Gastrocnemius medialis (tissue), 4 donors: ENCODE data around the gene SLC29A3. TPM values are rescaled to one million over a fixed set of nuclear protein-coding genes. Genes with fewer than 3 reads are reported as not detected.

Experiments
- ATAC-seq, 2 donors: fragments of 150-250 bp; one replicate each; pipeline ENCODE4 v1.9.1; 2016
- DNase-seq, 2 donors: peaks; one replicate each; pipeline ENCODE4 v3.0.0-alpha.2; 2019
- H3K27ac ChIP-seq, 4 donors: fragments of 200-600 bp; sonication (generic); 1 replicate in 1 of 4; 2 replicates in 3 of 4; pipeline ENCODE4 v1.5.1; 2016 to 2018; ENCODE audit warnings: mild to moderate bottlenecking in 2 of 4, moderate library complexity in 1 of 4
- H3K27me3 ChIP-seq, 3 donors: fragments of 200-600 bp; sonication (generic) in 2 of 3; 1 replicate in 1 of 3; 2 replicates in 2 of 3; pipeline versions ENCODE4 v1.5.1 to v1.6.0; 2016 to 2019; ENCODE audit warnings: mild to moderate bottlenecking in 1 of 3, moderate library complexity in 1 of 3
- H3K36me3 ChIP-seq, 2 donors: fragments of 200-600 bp; sonication (generic) in 1 of 2; one replicate each; pipeline ENCODE4 v1.5.1; 2017 to 2018
- H3K4me1 ChIP-seq, 2 donors: fragments of 200-600 bp; sonication (generic) in 1 of 2; one replicate each; pipeline ENCODE4 v1.5.1; 2016 to 2017; ENCODE audit warnings: mild to moderate bottlenecking in 2 of 2
- H3K4me3 ChIP-seq, 4 donors: fragments of 200-600 bp; sonication (generic) in 3 of 4; 1 replicate in 1 of 4; 2 replicates in 3 of 4; pipeline ENCODE4 v1.5.1; 2016 to 2019; ENCODE audit warnings: mild to moderate bottlenecking in 2 of 4
- H3K9me3 ChIP-seq, 3 donors: fragments of 200-600 bp; sonication (generic) in 2 of 3; 1 replicate in 1 of 3; 2 replicates in 2 of 3; pipeline ENCODE4 v1.5.1; 2016 to 2019
- CTCF ChIP-seq, 5 experiments: fragments of 450-650 bp in 3 of 5; fragments of 200-600 bp in 2 of 5; sonication (generic) in 2 of 5; IDR thresholded peaks in 4 of 5; conservative IDR thresholded peaks in 1 of 5; 1 replicate in 4 of 5; 2 replicates in 1 of 5; pipeline ENCODE4 v1.5.1; 2016 to 2019; ENCODE audit warnings: antibody characterized with exemption in 5 of 5, mild to moderate bottlenecking in 3 of 5, moderate library complexity in 3 of 5
- POLR2A ChIP-seq, 2 donors: fragments of 450-650 bp; IDR thresholded peaks; one replicate each; pipeline ENCODE4 v1.6.1; 2017; ENCODE audit warnings: antibody characterized with exemption in 2 of 2, mild to moderate bottlenecking in 2 of 2, moderate library complexity in 2 of 2
- in situ Hi-C, 4 donors: fragments of 200-750 bp; cut with MboI; loops; one replicate each; pipeline versions ENCODE4 v1.15.0 to v1.8.0; 2017; ENCODE audit warnings: low sequenced_read_pairs in 4 of 4
- intact Hi-C: fragments of 100-400 bp; cut with DNase I; formaldehyde crosslinking; loops from one replicate; pipeline ENCODE4 v1.15.1; 2023; ENCODE audit warnings: low total_unique reads
- total RNA-seq, 4 donors: library from RNA; depleted of rRNA; stranded (reverse); fragments of >200 nt; gene quantifications; one replicate each; pipeline versions ENCODE4 v1.1.0 to v1.2.3, GENCODE V29; 2016

Gene SLC29A3
- total RNA-seq = 1 to 10 TPM in 3 of 4 donors, under 1 TPM in 1; 0.36 to 2.8 (median 2.0) TPM

- intact Hi-C loops = loop anchor here (1.0 to 5.0 kb wide), 5 partner anchors 58 to 578 kb away; partner anchors contain the start of gene VSIR
- Histone ChIP-seq H3K9me3 (no peaks in the 10 kb centered on the region), H3K4me1 (peaks cover 0 to 9% of the 10 kb centered on the region in 2 donors), H3K36me3 (peaks cover 0 to 5% of the 10 kb centered on the region in 2 donors), H3K27ac (peak within 1 kb of the TSS; percentile 70 to 76 (median 73)), H3K27me3 (no peaks in the 10 kb centered on the region), H3K4me3 (peak within 1 kb of the TSS; percentile 64 to 83 (median 68))
- in situ Hi-C loops = loop anchor here (10.0 to 25.0 kb wide), 6 partner anchors 243 to 496 kb away; no protein-coding TSS in a partner anchor
- DNase-seq = peak; percentile 57 to 65
- TF ChIP-seq POLR2A (IDR thresholded peaks at IDR 0.05) (peak; percentile 62 to 77), CTCF (IDR thresholded peaks at IDR 0.05 in 4 of 5, conservative IDR thresholded peaks at IDR 0.05 in 1 of 5) (peak; percentile 50 to 75 (median 55))
- ATAC-seq = peak; percentile 88 to 89
Observed at GRCh38 chr10:71319042-71319799, at the start of gene SLC29A3. Gene SLC29A3 (plus strand): TSS chr10:71319259. CDS start chr10:71319310, 51 bp downstream.

- in situ Hi-C loops = loop anchor here in 1 of 4 donors (5.0 kb wide), 1 partner anchor 52 kb away; no protein-coding TSS in a partner anchor
- TF ChIP-seq POLR2A (IDR thresholded peaks at IDR 0.05) (no peak), CTCF (IDR thresholded peaks at IDR 0.05 in 4 of 5, conservative IDR thresholded peaks at IDR 0.05 in 1 of 5) (no peak)
- intact Hi-C loops = loop anchor here (2.0 to 5.0 kb wide), 2 partner anchors 37 to 57 kb away; partner anchors contain the start of gene UNC5B
- H3K4me3 ChIP-seq = no peak overlapping the region
- peak overlapping the region in 3 of 4 donors; percentile 30 to 79 (median 71) for H3K27ac ChIP-seq
- no peak for DNase-seq
- H3K27me3 ChIP-seq = no peaks in the 10 kb centered on the region
- H3K36me3 ChIP-seq = no peaks in the 10 kb centered on the region
- H3K9me3 ChIP-seq = no peaks in the 10 kb centered on the region
- no peak for ATAC-seq
- peaks cover 25 to 53% of the 10 kb centered on the region in 2 donors for H3K4me1 ChIP-seq
Observed at GRCh38 chr10:71269301-71270288, 49.5 kb upstream of the SLC29A3 start.

- in situ Hi-C loops (loop anchor here in 1 of 4 donors (5.0 kb wide), 1 partner anchor 53 kb away; no protein-coding TSS in a partner anchor), intact Hi-C loops (no loop called here)
- peaks cover 23 to 44% of the 10 kb centered on the region in 2 donors for H3K4me1 ChIP-seq
Observed at GRCh38 chr10:71270301-71271220, 48.5 kb upstream of the SLC29A3 start.

More at GRCh38 chr10:71270301-71271220, 48.5 kb upstream of the SLC29A3 start:
- Histone ChIP-seq H3K9me3 (no peaks in the 10 kb centered on the region), H3K4me3 (no peak overlapping the region), H3K27me3 (no peaks in the 10 kb centered on the region), H3K36me3 (no peaks in the 10 kb centered on the region), H3K27ac (no peak overlapping the region)
- TF ChIP-seq CTCF (IDR thresholded peaks at IDR 0.05 in 4 of 5, conservative IDR thresholded peaks at IDR 0.05 in 1 of 5) (peak in 3 of 5 experiments; percentile 42 to 70 (median 69)), POLR2A (IDR thresholded peaks at IDR 0.05) (no peak)
- peak in 1 of 2 donors; percentile 60 for ATAC-seq
- peak in 1 of 2 donors; percentile 33 for DNase-seq
